NCI-H2196 (cell line): Measurements from ENCODE around the gene ASTN2.

Experiments used
- DNase-seq: peaks from one replicate; lab custom pipeline; 2025; ENCODE audit not compliant: unreplicated experiment; lab: John Stamatoyannopoulos, UW

ASTN2 gene

DNA sequence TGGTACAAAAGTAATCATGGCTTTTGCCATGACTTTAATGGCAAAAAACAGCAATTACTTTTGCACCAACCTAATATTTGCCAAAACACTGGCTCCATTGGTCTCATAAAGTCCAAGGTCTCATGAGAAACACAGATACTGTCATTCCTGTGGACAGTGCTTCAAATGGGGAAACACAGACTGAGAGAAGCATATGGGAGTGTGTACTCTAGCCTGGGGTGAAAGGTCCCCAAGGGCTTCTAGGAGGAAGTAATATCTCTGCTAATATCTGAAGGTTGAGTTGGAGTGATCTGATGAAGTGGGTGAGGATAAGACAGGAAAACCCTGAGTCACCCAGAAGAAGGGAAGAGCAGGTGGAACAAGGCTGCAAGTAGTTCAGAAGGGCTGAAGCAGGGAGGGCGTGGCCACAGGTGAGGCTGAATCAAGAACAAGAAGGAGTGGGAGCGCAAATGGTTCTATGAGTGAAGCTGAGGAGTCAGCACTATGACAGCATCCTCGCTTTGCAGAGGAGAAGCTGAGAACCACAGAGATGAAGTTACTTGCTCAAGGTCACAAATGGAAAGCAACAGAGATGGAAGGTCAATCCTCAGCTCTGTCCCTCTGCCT, 164.1 kb downstream of the ASTN2 start:
- DNase-seq, result no peak

DNA sequence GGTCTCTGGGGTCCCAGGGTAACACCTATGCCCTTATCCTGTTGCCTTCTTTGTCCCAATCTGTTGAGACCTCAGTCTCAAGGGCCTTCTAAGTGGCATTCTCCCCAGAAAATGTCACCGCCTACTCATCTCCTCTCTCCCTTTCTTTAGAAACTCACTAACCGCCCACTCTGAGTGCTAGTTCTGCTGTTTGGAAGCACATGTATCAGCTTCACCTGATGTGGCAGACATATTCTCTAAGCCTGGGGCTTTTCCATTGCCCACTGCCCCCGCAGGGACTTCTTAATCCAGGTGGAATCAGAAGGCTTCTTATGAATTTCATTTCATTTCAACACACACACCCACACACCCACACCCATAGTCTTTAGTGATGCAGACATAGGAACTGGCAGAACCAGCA, 165.1 kb downstream of the ASTN2 start:
- DNase-seq, result no peak

- DNase-seq, result peak; percentile 31
Measured at GRCh38 chr9:117247266-117247665, 167.6 kb downstream of the ASTN2 start.

GRCh38 chr9:117245175-117245829, 169.6 kb downstream of the ASTN2 start:
- no peak for DNase-seq

DNA sequence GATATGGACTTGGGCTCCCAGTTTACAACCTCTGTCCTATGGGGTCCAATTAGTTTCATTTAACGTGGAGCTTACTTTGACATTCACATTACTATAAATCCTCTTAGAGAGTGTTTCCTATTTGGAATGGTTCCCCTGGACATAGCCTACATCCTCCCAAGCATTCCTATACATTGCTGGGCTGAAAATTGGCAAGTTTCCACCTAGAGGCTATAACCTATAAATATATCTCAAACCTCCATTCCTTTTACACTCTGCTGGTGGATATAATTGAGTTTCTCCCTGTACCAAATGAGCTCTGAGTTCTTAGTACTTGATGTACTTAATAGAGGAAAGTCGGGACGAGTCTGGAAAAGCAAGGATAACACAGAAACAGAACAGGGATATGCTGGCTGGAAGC, 172.8 kb downstream of the ASTN2 start:
- DNase-seq, result no peak

DNA sequence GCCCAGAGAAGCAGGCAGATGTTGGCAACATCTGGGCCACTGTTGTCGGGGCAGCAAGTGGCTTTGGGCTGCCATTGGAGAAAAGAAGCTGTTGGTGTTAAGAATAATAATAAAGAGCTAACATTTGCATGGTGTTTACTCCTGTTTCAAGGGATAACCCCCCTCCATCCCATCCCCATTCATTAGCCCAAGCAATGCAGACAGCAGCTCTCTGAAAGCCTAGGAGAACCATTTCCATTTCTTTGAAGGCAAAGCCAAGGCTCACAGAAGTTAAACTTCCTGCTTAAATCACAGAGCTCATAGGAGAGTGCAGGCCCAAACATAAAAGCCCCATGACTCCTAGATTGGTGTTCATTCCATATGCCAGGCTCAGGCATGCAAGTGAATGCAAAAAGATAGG, 175.4 kb downstream of the ASTN2 start:
- no peak for DNase-seq

DNA sequence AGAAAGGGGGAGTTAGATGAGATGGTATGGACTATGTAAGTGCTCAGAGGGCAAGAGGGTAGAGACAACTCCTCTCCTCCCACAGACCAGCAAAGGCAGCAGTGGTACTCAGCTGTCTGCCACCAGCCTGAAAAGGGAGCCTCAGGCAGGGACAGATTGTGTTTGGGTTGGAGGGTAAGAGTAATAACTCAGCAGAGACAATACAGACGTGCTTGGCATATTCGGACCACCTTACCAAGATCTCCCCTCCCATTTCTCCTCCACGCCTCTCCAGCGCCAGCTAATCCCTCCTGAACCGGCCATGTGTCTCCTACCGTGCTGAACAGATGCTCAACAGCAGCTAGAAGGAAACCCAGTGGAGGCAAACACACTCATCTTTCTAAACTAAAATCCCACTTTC, 180.8 kb downstream of the ASTN2 start:
- no peak for DNase-seq

DNA sequence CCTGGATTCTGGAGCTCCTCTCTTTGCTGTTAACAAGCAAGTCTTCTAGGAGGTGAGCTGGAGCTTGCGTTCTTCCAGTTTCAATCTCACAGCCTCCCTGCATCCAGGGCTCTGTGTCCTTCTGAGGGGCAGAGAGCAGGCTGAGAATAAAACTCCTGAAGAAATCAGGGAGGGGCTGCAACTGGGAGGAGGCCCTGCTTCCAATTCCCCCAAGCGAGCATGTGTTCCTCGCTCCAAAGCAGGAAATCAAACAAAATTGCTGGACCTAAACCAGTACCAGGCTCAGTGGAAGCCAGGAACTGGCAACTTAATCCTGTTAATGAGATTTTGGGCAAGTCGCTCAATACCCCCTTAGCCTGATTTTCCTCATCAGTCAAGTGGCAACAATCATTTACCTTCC, 181.8 kb downstream of the ASTN2 start:
- DNase-seq, result no peak

DNA sequence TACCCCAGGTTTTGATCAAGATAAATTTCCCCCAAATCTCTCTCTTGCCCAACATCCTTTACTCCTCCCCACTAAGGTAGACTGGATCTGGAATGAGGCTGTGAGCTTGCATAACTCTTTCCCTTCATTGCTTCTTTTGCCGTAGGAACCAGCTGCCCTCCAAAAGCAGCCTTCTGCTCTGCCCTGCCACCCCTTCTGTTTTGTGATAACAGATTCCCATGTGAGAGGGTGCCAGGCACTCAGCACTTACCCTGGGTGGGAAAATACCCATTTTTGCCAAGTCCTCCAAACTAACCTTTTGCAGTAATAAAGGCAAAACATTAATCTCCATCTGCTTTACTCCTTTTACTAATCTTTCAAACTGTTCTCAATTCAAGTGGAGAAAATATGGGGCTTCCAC, 182.6 kb downstream of the ASTN2 start:
- DNase-seq, result no peak

GRCh38 chr9:117231012-117231411, 183.8 kb downstream of the ASTN2 start:
- no peak for DNase-seq

GRCh38 chr9:117224695-117225094, 190.2 kb downstream of the ASTN2 start:
- DNase-seq, result peak; percentile 54

- no peak for DNase-seq
Measured at GRCh38 chr9:117218951-117219350, 195.9 kb downstream of the ASTN2 start.

DNA sequence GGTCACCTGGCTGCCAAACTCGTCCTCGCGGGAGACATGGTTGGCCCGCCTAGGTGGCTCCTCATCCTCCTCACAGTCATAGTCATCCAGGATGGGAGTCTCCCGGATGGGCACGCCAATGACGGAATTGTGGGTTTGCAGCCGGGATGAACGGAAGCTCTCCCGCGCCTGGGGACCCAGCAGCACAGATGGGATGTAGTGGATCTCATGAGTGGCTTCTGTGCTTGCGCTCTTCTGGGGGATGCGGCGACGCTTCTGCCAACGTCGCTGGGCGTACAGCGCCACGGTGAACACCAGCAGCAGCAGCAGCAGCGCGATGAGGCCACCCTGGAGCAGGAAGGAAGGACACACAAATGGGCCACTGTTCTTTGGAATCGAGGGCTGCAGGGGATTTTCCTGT, 200.4 kb downstream of the ASTN2 start:
- no peak for DNase-seq

DNA sequence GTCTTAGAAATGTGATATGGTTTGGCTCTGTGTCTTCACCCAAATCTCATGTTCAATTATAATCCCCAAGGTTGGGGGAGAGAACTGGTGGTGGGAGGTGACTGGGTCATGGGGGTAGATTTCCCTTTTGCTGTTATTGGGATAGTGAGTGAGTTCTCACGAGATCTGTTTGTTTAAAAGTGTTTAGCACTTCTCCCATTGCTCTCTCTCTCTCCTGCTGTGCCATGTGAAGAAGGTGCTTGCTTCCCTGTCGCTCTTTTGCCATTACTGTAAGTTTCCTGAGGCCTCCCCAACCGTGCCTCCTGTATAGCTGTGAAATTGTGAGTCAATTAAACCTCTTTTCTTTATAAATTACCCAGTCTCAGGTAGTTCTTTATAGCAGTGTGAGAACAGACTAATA, 203.6 kb downstream of the ASTN2 start:
- no peak for DNase-seq

DNA sequence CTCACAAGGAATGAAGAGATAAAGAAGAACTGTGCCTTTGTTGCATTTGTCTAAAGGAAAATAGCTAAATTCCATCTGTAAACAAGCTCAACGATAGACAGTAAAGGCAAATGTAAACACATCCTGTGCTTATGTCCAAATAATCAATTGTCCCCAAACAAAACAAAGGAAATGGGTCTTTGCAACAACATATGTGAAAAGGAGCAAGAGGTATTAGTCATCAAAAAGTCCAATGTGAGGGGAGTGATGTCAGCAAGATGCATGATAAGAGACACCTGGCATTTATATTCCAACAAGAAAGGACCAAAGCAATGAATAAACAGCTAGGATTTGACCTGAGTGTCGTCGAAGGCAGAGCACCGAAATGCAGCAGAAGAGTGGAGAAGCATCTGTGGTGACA, 209.1 kb downstream of the ASTN2 start:
- DNase-seq, result no peak

DNA sequence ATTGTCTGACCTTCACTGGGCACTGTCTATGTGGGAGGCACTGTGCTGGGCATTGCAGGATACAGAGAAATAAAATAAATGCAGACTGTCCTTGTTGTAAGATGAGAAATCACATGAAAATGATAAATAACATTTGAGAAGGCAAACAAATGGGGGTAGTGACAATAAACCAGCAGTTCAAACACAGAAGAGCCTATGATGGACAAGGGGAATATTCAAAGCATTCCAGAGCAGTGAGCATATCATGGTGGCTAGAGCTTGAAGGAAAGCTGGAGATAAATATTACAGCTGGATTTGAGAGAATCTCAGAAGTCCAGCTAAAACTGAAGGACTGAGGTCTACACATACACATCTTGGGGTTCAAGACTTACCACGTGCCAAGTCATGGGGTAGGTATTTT, 209.9 kb downstream of the ASTN2 start:
- DNase-seq, result no peak

GRCh38 chr9:117191504-117192261, 223.2 kb downstream of the ASTN2 start:
- no peak for DNase-seq

- no peak for DNase-seq
Measured at GRCh38 chr9:117189121-117189520, 225.7 kb downstream of the ASTN2 start.

GRCh38 chr9:117188394-117188793, 226.5 kb downstream of the ASTN2 start:
- DNase-seq, result no peak

DNA sequence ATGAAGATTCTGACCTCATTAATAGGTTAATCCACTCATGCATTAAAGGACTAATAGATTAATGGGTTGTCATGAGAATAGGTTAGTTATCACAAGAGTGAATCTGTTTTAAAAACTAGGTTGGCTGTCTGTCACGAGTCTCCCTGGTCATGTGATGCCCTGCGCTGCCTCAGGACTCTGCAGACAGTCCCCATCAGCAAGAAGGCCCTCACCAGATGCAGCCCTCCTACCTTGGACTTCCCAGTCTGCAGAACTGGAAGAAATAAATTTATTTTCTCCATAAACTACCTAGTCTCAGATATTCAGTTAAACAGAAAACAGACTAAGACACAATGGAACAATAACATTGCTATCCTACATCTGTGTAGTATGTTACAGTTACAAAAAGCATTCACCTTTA, 227.4 kb downstream of the ASTN2 start:
- no peak for DNase-seq

- DNase-seq, result no peak
Measured at GRCh38 chr9:117184173-117184572, 230.7 kb downstream of the ASTN2 start.

DNA sequence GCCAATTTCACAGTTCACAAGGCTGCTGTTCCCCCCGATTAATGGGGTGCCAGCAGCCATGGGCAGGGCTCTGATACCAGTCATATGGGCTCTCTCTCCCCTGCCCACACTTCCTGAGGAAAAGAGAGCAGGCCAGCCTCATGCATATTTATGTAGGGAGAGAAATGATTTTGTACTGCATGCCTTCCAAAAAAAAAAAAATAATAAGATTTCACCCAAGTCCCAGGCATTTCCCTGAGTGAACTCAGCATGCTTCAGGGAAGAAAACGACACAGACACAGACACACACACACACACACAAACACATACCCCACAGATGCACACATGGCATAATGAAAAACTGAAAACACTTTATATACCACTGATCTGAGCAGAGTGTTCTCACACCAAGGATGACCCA, 232.8 kb downstream of the ASTN2 start:
- DNase-seq, result no peak
